GM21381 (cell line): ENCODE results near the gene FAM53A.

Experiments used
- ATAC-seq: cut with Tn5 transposase; IDR thresholded peaks from one replicate; pipeline ENCODE4 v1.9.1; 2021; ENCODE audit warnings: mild to moderate bottlenecking, moderate library complexity; ENCODE audit not compliant: unreplicated experiment

The FAM53A gene

DNA sequence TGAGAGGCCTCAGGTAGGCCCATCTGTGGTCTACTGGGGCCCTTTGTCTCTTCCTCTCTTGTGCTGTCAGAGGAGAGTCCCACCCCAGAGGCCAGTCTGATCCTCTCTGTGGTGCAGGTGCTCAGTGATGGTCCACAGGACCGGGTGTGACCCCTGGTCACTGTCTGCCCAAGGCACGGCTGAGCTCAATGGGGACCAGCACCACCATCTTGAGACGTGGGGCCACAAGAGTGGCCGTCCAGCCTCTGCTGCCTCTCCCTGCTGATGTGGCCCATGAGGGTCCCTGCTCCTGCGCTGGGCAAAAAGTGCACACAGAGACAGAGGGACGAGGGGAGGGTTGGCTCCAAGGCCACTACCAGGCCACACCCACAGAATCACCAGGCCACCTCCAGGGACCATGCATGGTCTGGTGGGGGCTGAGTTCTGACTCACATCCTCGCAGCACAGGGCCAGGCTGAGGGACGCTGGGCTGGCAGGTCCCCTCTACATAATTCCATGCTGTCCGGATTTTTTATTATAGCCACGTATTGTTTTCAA lies 88.3 kb downstream of the FAM53A start:
- ATAC-seq: no peak

DNA sequence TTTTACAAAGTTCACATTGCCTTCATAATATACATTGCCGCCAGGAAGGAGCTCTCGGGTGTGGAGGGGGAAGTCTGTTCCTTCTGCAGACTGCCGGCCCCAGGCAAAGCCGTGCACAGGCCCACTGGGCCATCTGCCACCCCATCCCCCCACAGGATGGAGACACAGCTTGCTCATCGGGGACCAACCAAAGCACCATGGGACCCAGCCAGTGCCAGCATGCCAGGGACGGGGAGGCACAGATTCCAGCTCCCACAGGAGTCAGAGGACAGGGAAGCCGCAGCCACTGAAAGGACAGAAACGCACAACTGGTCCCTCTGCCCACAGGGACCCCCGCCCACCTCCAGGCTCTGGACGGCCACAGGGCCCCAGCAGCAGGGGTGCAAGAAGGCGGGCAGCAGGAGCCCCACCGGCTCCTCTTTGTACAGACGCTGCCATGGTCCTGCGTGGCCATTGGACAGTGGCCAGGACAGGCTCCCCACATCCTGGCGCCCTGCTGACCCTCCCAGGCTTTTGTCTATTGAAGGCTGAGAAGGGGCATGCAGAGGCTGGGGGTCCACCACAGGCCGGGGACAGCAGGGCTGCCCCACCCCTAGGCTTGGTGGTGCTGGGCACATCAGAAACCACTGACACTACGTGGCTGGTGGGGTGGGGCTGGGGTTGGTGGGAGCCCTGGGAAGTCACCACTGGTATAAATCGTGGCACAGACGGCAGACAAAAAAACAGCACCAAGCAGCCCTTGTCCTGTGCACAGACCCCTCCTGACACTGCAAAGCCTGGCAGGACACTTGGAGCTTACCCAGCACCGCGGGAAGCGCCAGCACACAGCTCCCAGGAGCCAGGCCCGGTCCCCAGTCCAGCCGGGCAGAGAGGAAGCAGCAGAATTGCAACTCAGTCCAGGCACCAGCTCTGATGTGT lies 89.0 kb downstream of the FAM53A start:
- ATAC-seq: no peak

DNA sequence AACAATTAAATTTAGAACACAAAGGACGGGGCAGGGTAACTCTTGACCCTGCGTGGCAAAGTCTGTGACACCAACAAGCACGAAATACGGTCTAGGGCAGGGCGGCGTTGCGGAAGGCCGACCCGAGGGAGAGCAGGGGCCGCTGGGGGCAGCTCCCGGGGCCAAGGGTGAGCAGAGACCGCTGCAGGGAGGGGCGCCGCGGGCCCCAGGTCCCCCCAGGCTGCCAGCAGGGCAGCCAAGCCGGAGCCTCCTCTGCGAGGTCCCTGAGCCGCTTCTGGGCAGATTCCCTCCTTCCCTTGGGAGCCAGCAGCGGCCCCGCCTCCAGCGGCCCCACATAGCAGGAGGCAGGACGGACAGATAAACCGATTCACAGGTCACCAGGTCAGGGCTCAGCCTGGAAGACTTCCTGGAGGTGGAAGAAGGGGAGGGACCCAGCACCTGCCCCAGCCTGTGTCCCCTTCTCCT lies 90.2 kb downstream of the FAM53A start:
- ATAC-seq: no peak

DNA sequence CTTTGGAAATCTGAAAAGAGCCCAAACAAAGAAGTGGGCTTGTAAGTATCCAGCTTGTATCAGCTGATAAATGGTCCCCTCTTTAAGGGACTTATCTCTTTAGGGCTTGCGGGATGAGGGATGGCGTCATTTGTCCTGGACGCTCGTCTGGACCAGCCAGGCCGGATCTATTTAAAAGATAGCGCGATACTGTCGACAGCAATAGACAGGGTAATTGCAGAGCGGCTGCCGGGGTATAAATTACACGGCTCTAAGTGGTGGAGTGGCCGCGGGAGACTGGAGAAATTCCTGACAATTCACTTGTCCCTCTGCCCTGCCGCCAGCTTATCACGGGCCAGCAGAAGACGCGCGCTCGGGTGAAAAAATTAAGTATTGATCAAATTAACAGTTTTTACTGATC lies 90.7 kb downstream of the FAM53A start:
- ATAC-seq: no peak

DNA sequence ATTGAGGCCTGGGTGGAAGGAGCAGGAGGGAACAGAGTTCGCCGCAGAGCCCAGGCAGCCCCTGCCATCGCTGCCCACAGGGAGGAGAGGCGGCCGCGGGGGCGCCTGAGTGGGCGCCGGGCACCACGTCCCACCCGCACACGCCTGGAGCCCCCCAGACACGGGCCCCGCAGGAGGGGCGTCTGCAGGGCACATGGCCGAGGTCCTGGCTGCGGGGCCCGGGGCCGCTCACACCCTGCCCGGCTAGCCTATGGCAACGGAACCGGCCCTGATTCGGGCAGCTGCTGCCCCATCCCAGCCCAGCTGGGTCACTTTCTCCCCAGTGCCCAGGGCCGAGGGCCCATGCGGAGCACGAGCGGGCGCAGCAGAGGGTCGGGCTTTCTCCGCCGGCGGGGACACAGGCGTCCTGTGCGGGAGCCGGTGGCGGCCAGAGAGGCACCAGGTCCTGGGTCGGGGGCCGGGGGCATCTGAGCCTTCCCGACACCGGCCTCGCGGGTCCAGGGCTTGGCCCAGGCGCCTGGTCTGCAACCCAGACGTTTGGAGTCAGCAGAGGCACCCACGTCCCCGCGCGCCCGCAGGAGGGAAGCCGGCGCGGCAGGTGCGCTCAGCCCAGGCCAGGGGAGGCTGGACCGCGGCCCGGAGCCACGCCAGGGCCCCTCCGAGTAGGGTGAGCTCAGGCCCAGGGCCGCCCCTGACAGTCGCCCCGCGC lies 91.2 kb downstream of the FAM53A start:
- ATAC-seq: no peak

DNA sequence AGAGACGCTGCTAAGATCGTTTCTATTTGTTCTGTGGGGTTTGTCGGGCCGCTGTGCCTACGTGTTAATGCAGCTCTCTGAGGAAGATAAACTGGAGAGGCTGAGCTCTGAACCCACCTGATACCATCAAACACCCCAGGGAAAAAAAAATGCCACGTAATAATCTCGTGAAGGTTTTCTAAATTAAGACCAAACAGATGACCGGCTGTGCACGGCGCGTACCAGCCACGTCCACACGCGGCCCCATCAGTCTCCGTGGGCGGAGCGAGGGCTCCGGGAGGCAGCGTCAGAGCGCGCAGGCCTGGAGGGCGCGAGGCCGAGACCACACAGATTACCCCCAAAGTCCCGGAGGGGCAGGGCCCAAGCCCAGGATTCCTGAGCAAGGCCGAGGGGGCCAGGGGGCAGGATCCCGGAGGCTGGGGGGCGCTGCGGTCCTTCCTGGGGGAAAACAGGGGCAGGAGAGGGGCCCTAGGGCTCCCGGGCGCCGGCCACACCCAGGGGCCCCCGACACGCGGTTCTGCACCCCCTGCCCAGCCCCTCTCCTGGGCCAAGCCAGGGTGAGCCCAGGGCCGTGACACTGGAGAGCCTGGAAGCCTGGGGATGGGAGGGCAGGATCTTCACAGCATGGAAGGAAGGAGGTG lies 91.9 kb downstream of the FAM53A start:
- no peak for ATAC-seq

DNA sequence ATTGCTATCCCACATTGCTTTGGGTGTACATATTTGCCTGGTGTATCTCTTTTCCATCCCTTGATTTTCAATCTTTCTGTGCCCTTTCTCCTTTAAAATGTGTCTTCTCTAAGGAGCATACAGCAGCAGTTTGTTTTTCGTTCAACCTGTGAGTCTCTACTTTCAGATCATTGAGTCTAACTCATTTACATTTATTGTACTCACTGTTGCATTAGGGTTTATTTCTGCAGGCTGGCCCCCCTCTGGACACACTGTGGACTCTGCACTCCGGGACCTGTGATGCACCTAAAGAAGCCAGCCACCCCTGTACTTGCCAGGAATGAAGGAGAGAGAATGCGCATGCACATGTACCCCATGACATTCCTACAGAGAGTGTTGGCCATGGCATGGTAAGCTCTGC lies 93.0 kb downstream of the FAM53A start:
- no peak for ATAC-seq

DNA sequence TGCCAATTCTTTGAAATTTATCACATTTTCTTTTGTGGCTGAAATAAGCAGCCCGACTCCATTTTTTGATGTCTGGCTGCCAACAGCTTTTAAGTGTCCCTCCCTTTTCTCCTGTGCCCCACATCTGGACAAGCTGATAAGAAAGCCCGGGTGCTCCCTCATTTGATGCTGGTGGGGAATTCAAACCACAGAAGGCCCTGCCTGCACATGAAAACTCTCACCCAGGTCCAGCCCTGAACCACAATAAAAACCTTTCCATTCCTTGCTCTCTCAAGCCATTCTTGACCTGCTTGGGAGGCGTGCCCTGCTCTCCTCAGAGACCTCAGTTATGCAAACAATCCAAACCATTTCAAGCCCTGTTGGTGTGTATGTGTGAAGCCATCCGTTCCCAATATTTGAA lies 93.9 kb downstream of the FAM53A start:
- ATAC-seq: no peak
